ENCODE data around the gene GJC2. TPM values are rescaled to one million over a fixed set of nuclear protein-coding genes. Genes with fewer than 3 reads are reported as not detected.

Gene GJC2
- total RNA-seq, 1 experiment from 2014 or later, result 0.72 TPM

DNA sequence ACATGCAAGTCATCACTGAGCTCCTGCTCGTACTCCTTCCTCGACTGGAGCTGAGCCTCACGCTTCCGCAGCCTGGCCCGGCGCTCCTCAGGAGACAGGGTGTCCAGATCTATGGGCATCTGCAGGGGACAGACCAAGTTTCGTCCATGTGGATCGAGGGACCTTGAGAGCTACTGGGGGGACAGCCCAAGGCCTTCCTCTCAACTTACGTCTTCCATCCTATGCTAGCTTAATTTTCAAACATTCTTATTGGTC, 43.0 kb upstream of the GJC2 start (continued):
- TF ChIP-seq, protein P1, sequence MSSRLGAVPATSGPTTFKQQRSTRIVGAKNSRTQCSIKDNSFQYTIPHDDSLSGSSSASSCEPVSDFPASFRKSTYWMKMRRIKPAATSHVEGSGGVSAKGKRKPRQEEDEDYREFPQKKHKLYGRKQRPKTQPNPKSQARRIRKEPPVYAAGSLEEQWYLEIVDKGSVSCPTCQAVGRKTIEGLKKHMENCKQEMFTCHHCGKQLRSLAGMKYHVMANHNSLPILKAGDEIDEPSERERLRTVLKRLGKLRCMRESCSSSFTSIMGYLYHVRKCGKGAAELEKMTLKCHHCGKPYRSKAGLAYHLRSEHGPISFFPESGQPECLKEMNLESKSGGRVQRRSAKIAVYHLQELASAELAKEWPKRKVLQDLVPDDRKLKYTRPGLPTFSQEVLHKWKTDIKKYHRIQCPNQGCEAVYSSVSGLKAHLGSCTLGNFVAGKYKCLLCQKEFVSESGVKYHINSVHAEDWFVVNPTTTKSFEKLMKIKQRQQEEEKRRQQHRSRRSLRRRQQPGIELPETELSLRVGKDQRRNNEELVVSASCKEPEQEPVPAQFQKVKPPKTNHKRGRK (CRISPR knock-in tag; IDR thresholded peaks at IDR 0.05; ENCODE audit: borderline replicate concordance), result no peak
- TF ChIP-seq GTF2I (CRISPR knock-in tag; conservative IDR thresholded peaks at IDR 0.05), result no peak
- no peak for TF ChIP-seq ATF1 (CRISPR knock-in tag; IDR thresholded peaks at IDR 0.05)

DNA sequence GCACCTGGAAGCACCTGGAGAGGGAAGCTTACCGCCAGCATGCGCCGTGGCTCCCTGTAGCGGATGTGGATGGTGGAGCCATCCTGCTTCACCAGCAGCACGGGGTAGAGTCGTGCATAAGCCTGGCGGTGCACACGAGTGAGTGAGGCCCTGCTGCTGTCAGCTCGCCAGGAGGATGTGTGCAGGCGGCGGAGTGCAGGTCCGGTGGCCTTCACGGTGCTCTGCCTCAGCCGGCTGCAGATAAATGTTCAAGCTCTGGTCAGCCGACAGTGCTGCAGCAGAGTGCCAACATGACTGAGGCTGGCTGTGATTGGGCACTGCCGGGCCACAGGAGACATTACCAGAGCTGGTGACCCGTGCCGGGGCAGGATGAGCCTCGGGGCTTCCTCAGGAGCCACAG, 42.1 kb upstream of the GJC2 start:
- no peaks in the 10 kb centered on the region for H3K9me3 Mint-ChIP-seq
- no peak overlapping the region for H3K27ac Mint-ChIP-seq
- H3K36me3 Mint-ChIP-seq, result peaks cover 13% of the 10 kb centered on the region
- no peak for TF ChIP-seq NR3C1 (CRISPR knock-in tag; conservative IDR thresholded peaks at IDR 0.05; ENCODE audit: low read depth)
- TF ChIP-seq RELA (CRISPR knock-in tag; IDR thresholded peaks at IDR 0.05; ENCODE audit: borderline replicate concordance), result 0 out of 2 replicates have a peak, but pooled peaks have one; percentile 35
- POLR2A ChIA-PET, result no interaction called here
- H3K27me3 Mint-ChIP-seq (ENCODE audit: low read depth), result peaks cover 22% of the 10 kb centered on the region
- ATAC-seq (no peak), DNase-seq (ENCODE audit: low spot score) (no peak)
- peaks cover 17% of the 10 kb centered on the region for H3K4me1 Mint-ChIP-seq
- peak overlapping the region; percentile 89 for H3K4me3 Mint-ChIP-seq
- CTCF ChIA-PET, result interaction anchor here (1.3 kb wide), 1 partner anchor 106 kb away, joined by 3 read pairs; no protein-coding TSS in a partner anchor

DNA sequence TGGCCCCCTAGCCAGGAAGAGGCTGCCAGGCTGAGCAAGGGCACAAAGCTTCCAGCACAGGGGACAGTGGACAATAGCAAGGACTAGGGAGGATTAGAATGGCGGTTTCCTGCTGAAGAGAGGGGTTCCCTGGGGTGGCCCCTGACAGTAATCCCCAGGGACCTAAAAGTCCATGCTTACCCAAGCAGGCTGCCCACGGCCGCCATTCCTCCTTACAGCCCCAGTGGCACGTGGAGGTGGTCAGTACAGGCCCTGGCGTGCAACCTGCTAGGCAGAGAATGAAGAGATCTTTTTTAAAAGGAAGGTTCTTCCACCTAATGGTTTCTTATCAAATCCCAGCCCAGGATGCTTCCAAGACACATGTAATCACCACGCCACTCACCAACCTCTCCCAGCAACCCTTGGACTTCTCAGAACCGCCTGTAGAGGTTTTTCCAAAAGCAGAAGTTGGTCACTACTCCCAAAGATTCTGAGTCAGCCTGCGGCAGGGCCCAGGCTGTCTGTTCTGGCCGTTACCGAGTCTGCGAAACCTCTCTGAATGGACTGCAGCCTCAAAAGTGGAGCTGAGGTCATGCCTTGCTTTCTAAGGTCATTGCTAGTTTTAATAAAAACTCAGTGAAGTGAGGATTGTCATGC, 41.6 kb upstream of the GJC2 start:
- DNase-seq (ENCODE audit: low spot score) (no peak), ATAC-seq (no peak)
- peaks cover 17% of the 10 kb centered on the region for H3K4me1 Mint-ChIP-seq
- H3K4me3 Mint-ChIP-seq, result peak overlapping the region; percentile 89
- POLR2A ChIA-PET, result no interaction called here
- CTCF ChIA-PET, result no interaction called here
- peaks cover 26% of the 10 kb centered on the region for H3K27me3 Mint-ChIP-seq (ENCODE audit: low read depth)
- no peaks in the 10 kb centered on the region for H3K9me3 Mint-ChIP-seq
- H3K27ac Mint-ChIP-seq, result peak overlapping the region; percentile 36
- H3K36me3 Mint-ChIP-seq, result peaks cover 13% of the 10 kb centered on the region
- no peak for TF ChIP-seq JUN (CRISPR knock-in tag; IDR thresholded peaks at IDR 0.05)
- TF ChIP-seq ZNF317 (CRISPR knock-in tag; IDR thresholded peaks at IDR 0.05; ENCODE audit: borderline replicate concordance, low read depth), result no peak
- TF ChIP-seq SOX15 (CRISPR knock-in tag; IDR thresholded peaks at IDR 0.05), result no peak
- TF ChIP-seq, protein P2, sequence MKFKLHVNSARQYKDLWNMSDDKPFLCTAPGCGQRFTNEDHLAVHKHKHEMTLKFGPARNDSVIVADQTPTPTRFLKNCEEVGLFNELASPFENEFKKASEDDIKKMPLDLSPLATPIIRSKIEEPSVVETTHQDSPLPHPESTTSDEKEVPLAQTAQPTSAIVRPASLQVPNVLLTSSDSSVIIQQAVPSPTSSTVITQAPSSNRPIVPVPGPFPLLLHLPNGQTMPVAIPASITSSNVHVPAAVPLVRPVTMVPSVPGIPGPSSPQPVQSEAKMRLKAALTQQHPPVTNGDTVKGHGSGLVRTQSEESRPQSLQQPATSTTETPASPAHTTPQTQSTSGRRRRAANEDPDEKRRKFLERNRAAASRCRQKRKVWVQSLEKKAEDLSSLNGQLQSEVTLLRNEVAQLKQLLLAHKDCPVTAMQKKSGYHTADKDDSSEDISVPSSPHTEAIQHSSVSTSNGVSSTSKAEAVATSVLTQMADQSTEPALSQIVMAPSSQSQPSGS (CRISPR knock-in tag; IDR thresholded peaks at IDR 0.05; ENCODE audit: borderline replicate concordance, low read depth), result no peak
- no peak for TF ChIP-seq RORB (CRISPR knock-in tag; IDR thresholded peaks at IDR 0.05)
- TF ChIP-seq, protein P3, sequence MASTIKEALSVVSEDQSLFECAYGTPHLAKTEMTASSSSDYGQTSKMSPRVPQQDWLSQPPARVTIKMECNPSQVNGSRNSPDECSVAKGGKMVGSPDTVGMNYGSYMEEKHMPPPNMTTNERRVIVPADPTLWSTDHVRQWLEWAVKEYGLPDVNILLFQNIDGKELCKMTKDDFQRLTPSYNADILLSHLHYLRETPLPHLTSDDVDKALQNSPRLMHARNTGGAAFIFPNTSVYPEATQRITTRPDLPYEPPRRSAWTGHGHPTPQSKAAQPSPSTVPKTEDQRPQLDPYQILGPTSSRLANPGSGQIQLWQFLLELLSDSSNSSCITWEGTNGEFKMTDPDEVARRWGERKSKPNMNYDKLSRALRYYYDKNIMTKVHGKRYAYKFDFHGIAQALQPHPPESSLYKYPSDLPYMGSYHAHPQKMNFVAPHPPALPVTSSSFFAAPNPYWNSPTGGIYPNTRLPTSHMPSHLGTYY (CRISPR knock-in tag; IDR thresholded peaks at IDR 0.05), result no peak
- TF ChIP-seq, protein P1 (CRISPR knock-in tag; IDR thresholded peaks at IDR 0.05; ENCODE audit: borderline replicate concordance), result no peak
- no peak for TF ChIP-seq NFYB (CRISPR knock-in tag; conservative IDR thresholded peaks at IDR 0.05; ENCODE audit: low read depth)
- TF ChIP-seq, protein P4, sequence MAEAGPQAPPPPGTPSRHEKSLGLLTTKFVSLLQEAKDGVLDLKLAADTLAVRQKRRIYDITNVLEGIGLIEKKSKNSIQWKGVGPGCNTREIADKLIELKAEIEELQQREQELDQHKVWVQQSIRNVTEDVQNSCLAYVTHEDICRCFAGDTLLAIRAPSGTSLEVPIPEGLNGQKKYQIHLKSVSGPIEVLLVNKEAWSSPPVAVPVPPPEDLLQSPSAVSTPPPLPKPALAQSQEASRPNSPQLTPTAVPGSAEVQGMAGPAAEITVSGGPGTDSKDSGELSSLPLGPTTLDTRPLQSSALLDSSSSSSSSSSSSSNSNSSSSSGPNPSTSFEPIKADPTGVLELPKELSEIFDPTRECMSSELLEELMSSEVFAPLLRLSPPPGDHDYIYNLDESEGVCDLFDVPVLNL (CRISPR knock-in tag; IDR thresholded peaks at IDR 0.05; ENCODE audit: borderline replicate concordance, low read depth), result no peak
- TF ChIP-seq, protein P5, sequence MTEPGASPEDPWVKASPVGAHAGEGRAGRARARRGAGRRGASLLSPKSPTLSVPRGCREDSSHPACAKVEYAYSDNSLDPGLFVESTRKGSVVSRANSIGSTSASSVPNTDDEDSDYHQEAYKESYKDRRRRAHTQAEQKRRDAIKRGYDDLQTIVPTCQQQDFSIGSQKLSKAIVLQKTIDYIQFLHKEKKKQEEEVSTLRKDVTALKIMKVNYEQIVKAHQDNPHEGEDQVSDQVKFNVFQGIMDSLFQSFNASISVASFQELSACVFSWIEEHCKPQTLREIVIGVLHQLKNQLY (CRISPR knock-in tag; IDR thresholded peaks at IDR 0.05), result no peak
- no peak for TF ChIP-seq KAT7 (CRISPR knock-in tag; IDR thresholded peaks at IDR 0.05; ENCODE audit: borderline replicate concordance)
